Loucy (cell line): Measurements from ENCODE around the gene SLX4IP.

ENCODE experiments used
- H2AFZ ChIP-seq: fragments of 200-600 bp; sonication (generic); 2 replicates; pipeline ENCODE4 v1.6.0; 2016; ENCODE audit warnings: antibody characterized with exemption, mild to moderate bottlenecking, low read length, moderate library complexity
- H3F3A ChIP-seq: fragments of 200-600 bp; 2 replicates; pipeline ENCODE4 v1.6.0; 2016; ENCODE audit warnings: antibody characterized with exemption, low read depth, mild to moderate bottlenecking
- H3K27me3 ChIP-seq: fragments of 200-600 bp; sonication (generic); 2 replicates; pipeline ENCODE4 v1.6.1; 2014; ENCODE audit warnings: low read length, mild to moderate bottlenecking; ENCODE audit not compliant: insufficient read depth, poor library complexity, severe bottlenecking
- H3K36me3 ChIP-seq: fragments of 200-600 bp; sonication (generic); 2 replicates; pipeline ENCODE4 v1.6.1; 2016; ENCODE audit warnings: low read length; ENCODE audit not compliant: insufficient read depth
- H3K4me1 ChIP-seq: fragments of 200-600 bp; sonication (generic); 2 replicates; pipeline ENCODE4 v1.5.1; 2014; ENCODE audit warnings: low read length, mild to moderate bottlenecking; ENCODE audit not compliant: insufficient read depth, poor library complexity, severe bottlenecking
- H3K4me2 ChIP-seq: fragments of 200-600 bp; sonication (generic); 2 replicates; pipeline ENCODE4 v1.6.0; 2014; ENCODE audit warnings: antibody characterized with exemption, low read length, low read depth, mild to moderate bottlenecking; ENCODE audit not compliant: poor library complexity, severe bottlenecking
- H3K4me3 ChIP-seq: fragments of 200-600 bp; sonication (generic); 2 replicates; pipeline ENCODE4 v1.5.1; 2014; ENCODE audit warnings: low read length, mild to moderate bottlenecking, mixed read lengths; ENCODE audit not compliant: poor library complexity, severe bottlenecking
- H3K79me2 ChIP-seq: fragments of 200-600 bp; sonication (generic); 2 replicates; pipeline ENCODE4 v1.6.1; 2014; ENCODE audit warnings: low read length; ENCODE audit not compliant: insufficient read depth
- H3K9ac ChIP-seq: fragments of 200-600 bp; sonication (generic); 2 replicates; pipeline ENCODE4 v1.6.0; 2014; ENCODE audit warnings: mild to moderate bottlenecking, low read depth, low read length, moderate library complexity; ENCODE audit not compliant: poor library complexity, severe bottlenecking
- H3K9me2 ChIP-seq: fragments of 200-600 bp; sonication (generic); replicated peaks from 2 replicates; pipeline ENCODE4 v1.6.1; 2016; ENCODE audit warnings: low read depth, low read length, mixed read lengths
- H3K9me3 ChIP-seq: fragments of 200-600 bp; sonication (generic); 2 replicates; pipeline ENCODE4 v1.6.1; 2014; ENCODE audit warnings: mild to moderate bottlenecking, antibody characterized with exemption, low read length, low read depth; ENCODE audit not compliant: insufficient read depth
- H4K20me1 ChIP-seq: fragments of 200-600 bp; sonication (generic); 2 replicates; pipeline ENCODE4 v1.6.0; 2014; ENCODE audit warnings: antibody characterized with exemption, low read length, mild to moderate bottlenecking; ENCODE audit not compliant: insufficient read depth, poor library complexity, severe bottlenecking
- CTCF ChIP-seq: fragments of 200-600 bp; sonication (generic); conservative IDR thresholded peaks from 2 replicates; pipeline ENCODE4 v1.5.1; 2014; ENCODE audit warnings: mild to moderate bottlenecking, antibody characterized with exemption, low read length
- EZH2phosphoT487 ChIP-seq: fragments of 200-600 bp; IDR thresholded peaks from 2 replicates; pipeline ENCODE4 v1.6.1; 2018; ENCODE audit warnings: antibody characterized with exemption, mild to moderate bottlenecking, moderate library complexity, borderline replicate concordance

The SLX4IP gene

GRCh38 chr20:10663756-10664155, 228.7 kb downstream of the SLX4IP start:
- Histone ChIP-seq H3K9me2 (no peaks in the 10 kb centered on the region), H3K4me1 (no peaks in the 10 kb centered on the region), H3K36me3 (no peaks in the 10 kb centered on the region), H4K20me1 (no peaks in the 10 kb centered on the region), H3K4me2 (no peak overlapping the region), H3K4me3 (no peak overlapping the region), H3K9me3 (no peaks in the 10 kb centered on the region), H3K9ac (no peak overlapping the region), H3K27me3 (no peaks in the 10 kb centered on the region), H2AFZ (no peak overlapping the region), H3F3A (no peaks in the 10 kb centered on the region), H3K79me2 (no peaks in the 10 kb centered on the region)
- no peak for TF ChIP-seq CTCF
- no peak for TF ChIP-seq EZH2phosphoT487

GRCh38 chr20:10665027-10665561, 230.0 kb downstream of the SLX4IP start:
- Histone ChIP-seq H3K4me1 (no peaks in the 10 kb centered on the region), H3K9me2 (no peaks in the 10 kb centered on the region), H3K4me3 (no peak overlapping the region), H3K36me3 (no peaks in the 10 kb centered on the region), H3K9me3 (no peaks in the 10 kb centered on the region), H3K79me2 (no peaks in the 10 kb centered on the region), H3K27me3 (no peaks in the 10 kb centered on the region), H3K4me2 (no peak overlapping the region), H4K20me1 (no peaks in the 10 kb centered on the region), H3K9ac (no peak overlapping the region), H2AFZ (no peak overlapping the region), H3F3A (no peaks in the 10 kb centered on the region)
- TF ChIP-seq EZH2phosphoT487 (no peak), CTCF (no peak)

GRCh38 chr20:10665791-10666190, 230.7 kb downstream of the SLX4IP start:
- H3K9me2 ChIP-seq = no peaks in the 10 kb centered on the region
- TF ChIP-seq CTCF = no peak
- no peak for TF ChIP-seq EZH2phosphoT487
- no peak overlapping the region for H3K9ac ChIP-seq
- H3F3A ChIP-seq = no peaks in the 10 kb centered on the region
- H4K20me1 ChIP-seq = no peaks in the 10 kb centered on the region
- H3K4me1 ChIP-seq = no peaks in the 10 kb centered on the region
- H2AFZ ChIP-seq = no peak overlapping the region
- H3K79me2 ChIP-seq = no peaks in the 10 kb centered on the region
- H3K36me3 ChIP-seq = no peaks in the 10 kb centered on the region
- no peaks in the 10 kb centered on the region for H3K27me3 ChIP-seq
- no peak overlapping the region for H3K4me2 ChIP-seq
- H3K4me3 ChIP-seq = no peak overlapping the region
- no peaks in the 10 kb centered on the region for H3K9me3 ChIP-seq
